Anterior cingulate cortex (tissue), 58 donors: ENCODE results near the gene CHST12.
"Not testable (repeated sequence)": the region's sequence is repeated elsewhere in the genome, so short reads cannot be mapped to it uniquely, and the experiment has no call there.

Experiments
- DNase-seq, 58 donors: peaks; one replicate each; lab custom pipeline; 2025; lab: John Stamatoyannopoulos, UW

Gene CHST12

DNA sequence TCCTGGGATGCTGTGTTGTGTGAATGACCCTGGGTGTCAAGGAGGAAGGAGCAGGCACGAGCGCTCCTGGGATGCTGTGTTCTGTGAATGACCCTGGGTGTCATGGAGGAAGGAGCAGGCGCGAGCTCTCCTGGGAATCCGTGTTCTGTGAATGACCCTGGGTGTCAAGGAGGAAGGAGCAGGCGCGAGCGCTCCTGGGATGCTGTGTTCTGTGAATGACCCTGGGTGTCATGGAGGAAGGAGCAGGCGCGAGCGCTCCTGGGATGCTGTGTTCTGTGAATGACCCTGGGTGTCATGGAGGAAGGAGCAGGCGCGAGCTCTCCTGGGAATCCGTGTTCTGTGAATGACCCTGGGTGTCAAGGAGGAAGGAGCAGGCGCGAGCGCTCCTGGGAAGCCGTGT, 25.9 kb upstream of the CHST12 start:
- DNase-seq, result not testable (repeated sequence)

DNA sequence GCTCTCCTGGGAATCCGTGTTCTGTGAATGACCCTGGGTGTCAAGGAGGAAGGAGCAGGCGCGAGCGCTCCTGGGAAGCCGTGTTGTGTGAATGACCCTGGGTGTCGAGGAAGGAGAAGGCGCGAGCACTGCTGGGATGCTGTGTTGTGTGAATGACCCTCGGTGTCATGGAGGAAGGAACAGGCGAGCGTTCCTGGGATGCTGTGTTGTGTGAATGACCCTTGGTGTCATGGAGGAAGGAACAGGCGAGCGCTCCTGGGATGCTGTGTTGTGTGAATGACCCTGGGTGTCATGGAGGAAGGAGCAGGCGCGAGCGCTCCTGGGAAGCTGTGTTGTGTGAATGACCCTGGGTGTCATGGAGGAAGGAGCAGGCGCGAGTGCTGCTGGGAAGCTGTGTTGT, 25.3 kb upstream of the CHST12 start:
- DNase-seq, result not testable (repeated sequence)

DNA sequence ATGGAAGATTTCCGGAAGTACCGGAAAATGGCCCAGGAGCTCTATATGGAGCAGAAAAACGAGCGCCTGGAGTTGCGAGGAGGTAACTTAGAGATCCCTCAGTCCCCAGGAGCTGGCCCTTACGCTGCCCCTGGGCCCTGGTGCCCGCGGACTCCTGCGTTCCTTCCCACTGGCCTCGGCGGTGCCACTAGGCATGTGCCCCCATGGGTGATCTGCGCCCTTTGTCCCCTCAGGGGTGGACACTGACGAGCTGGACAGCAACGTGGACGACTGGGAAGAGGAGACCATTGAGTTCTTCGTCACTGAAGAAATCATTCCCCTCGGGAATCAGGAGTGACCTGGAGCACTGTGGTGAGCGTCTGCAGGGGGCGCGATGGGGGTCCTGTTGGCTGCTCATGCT, 24.2 kb upstream of the CHST12 start:
- no peak for DNase-seq

DNA sequence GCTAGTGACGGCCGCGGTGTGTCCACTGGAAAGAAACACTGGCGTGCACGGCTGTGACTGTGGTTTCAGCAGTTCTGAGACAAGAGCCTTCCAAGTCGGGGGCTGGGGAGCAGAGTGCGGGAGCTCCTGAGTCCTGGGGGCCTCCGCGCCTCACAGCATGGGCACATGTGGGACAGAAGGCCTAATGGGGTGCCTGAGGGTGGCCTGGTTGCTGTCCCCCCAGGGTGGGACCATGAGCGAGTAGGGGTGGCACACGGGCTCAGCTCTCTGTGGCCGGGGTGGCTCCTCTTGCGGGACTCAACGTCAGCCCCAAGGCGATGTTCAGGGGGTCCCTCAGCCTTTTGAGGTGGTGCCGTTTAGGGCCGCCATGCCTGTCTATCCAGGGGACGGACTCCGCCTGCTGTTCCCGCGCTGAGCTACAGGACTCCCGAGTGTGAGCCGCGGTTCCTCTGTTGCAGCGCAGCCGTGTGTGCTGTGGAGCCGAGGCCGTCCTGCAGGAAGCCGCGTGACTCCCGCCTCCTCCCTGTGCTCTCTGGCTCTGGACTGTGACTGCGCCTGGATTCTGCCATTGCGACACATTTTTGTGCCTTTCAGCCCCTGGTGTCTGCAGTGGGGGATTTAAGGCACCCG, 23.5 kb upstream of the CHST12 start:
- no peak for DNase-seq

DNA sequence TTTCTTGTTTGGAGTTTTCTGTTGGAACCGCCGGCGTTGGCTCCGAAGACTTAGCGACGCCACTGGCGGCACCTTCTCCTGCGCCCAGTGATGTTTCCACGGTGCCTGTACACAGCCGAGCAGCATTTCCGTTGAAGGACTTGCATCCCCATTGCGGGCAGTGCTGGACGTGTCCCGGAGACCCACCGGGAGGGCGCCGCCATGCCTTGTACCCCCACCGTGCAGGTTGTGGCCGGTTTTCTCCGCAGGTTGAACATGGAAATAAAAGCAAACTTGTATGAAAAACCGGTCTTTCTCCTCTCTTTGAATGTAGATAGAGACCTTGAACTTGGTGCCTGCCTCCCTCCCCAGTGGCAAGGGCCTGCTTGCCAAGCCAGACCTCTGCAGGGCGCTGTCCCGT, 22.9 kb upstream of the CHST12 start:
- DNase-seq, result no peak

DNA sequence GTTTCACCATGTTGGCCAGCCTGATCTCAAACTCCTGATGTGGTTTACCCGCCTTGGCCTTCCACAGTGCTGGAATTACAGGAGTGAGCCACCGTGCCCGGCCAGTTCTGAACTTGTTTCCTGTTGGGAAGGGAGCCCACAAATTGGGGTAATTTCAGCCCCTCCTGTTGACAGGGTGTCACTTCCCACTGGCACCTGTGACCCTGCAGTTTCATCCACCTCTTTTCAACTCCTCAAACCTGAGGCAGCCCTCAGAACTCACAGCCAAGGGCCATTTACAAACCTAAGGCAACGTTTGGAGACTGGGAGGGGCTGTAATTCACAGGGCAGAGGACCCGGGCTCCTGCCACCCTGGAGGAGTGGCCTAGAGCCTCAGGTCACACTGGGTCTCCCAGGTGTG, 22.2 kb upstream of the CHST12 start:
- DNase-seq, result no peak

DNA sequence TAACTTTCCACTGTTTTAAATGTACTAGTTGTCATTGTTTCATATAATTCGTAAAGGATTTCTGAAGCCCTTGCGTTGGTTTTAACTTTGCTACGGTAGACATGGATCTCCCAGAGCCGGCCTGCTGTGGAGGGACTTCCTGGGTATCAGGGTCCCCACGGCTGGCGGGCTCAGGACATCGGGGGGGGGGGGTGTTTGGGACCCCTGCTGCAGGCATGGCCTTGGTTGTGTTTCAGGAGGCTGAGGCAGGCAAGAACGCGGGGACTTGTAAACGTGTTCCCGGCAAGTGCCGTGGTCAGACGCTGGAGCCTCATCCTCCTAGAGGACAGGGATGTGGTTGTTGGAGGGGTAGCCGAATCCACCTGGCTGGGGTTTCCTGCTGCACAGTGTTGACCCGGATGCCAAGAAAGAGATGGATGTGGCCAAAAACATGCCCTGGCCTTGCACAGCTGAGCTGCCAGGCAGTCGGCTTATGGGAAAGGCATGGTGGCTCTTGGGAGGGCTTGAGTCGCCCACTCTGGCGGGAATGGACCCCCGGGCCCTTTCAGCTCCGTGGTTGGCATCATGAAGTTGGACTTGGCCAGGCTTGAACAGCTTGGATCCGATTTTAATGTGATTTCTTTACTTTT, 21.4 kb upstream of the CHST12 start:
- DNase-seq, result no peak

DNA sequence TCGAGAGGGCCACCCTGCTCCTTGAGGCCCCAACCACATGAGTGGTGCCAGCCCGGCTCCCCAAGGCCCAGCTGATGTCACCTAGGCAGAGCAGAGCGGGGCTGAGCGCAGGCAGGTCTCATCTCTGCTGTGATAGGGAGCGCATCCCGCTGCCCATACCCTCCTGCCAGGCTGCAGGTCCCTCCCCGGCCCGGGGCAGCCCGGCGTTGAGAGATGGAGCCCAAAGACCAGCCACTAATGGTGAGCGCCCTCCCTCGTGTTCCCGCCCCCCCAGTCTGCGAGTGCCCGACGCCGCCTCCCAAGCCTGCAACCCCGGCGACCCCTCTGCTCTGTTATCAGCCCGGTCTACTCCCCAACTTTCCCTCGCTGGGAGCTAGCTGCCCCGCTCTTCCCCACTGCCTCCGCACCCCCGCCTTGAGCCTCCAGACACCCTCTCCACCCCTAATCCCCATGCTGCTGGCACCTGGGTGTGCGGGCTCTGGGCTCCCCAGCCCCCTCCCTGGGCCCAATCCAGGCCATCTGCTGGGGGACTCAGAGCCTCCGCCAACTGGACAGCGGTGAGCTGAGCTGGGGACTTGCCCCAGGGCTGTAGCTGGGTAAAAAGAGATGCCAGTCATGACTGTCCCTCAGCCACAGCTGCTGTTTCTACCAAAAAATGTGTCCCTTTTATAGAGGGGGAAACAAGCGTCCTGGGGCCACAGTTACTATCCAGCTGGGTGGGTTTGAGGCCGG, 19.7 kb upstream of the CHST12 start:
- peak in 1 of 58 donors; percentile 19 for DNase-seq

DNA sequence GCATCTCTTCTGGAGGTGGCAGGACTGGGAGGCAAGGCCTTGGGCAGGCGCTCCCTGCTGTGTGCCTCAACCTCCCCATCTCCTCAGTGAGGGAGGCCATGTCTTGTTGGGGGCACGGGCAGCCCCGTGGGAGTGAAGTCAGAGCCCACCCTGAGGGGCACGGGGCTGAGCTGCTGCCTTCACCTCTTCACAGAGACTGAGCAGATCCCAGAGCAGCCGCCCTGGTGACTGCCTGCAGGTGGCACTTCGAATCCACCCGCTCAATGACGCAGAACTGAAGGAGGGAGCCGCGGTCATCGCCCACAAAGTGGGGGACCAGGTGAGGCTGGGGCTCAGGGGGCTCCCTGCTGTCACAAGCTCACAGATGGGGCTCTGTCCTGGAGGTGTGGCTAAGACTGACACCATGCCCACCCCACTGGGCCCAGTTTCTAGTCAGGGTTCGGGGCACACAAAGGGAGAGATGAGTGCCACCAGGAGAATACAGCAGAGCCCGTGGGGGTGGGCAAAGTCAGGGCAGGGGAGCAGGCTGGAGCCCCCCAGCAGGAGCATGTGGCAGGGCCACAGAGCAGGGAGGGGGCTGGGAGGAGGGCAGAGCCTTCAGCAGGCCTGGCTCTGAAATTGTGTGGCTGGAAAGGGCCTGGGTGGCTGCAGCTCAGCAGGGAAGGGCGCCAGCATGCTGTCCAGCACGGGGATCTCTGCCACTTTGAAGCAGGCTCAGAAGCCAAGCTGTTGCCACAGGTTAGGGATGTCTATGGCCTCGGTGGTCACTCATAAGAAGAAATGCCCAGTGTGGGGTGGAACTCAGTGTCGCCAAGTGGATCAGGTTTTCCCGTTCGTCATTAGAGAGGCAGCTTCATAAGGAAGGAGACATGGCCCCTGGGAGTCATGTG, 18.8 kb upstream of the CHST12 start:
- DNase-seq, result peak in 6 of 58 donors; percentile 9 to 24 (median 20)

DNA sequence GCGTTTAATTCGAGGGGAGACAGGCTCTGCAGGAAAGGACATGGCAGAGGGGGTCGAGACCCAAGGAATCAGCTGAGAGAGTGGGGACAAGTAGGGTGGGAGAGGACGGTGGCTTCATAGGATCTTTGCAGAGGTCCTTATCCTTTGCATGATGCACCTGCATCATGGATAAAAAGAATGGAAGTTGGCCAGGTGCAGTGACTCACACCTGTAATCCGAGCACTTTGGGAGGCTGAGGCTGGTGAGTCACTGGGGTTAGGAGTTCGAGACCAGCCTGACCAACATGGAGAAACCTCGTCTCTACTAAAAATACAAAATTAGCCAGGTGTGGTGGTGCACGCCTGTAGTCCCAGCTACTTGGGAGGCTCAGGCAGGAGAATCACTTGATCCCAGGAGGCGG, 17.3 kb upstream of the CHST12 start:
- not testable (repeated sequence) for DNase-seq

DNA sequence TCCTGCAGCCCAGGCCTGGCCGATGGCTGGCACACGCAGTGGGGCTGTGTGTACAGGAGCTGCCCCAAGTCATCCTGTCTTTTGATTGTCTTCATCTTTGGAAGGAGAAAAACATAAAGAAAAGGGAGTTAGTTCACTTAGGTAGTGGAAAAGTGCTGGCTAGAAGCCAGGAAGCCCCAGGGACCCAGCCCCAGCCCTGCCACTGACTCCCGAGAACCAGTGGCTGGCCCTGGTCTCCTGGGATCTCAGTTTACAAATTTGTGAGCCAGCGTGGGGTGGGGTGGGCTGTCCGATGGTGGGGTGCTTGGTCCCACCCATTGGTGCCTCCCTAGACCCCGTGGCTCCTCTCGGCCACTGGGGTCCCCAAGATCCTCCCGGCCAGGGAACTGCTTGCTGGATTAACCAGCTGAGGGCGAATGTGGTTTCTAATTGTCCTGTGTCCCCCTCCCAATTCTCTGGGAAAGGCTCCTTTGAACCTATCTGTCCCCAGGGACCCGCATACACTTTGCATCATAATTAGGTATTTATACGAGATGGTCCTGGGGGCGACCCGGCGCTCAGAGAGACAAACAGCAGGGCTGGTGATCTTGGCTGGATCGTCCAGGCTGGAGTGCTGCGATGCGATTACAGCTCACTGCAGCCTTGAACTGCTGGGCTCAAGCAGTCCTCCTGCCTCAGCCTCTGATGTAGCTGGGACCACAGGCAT, 16.3 kb upstream of the CHST12 start:
- DNase-seq, result no peak

DNA sequence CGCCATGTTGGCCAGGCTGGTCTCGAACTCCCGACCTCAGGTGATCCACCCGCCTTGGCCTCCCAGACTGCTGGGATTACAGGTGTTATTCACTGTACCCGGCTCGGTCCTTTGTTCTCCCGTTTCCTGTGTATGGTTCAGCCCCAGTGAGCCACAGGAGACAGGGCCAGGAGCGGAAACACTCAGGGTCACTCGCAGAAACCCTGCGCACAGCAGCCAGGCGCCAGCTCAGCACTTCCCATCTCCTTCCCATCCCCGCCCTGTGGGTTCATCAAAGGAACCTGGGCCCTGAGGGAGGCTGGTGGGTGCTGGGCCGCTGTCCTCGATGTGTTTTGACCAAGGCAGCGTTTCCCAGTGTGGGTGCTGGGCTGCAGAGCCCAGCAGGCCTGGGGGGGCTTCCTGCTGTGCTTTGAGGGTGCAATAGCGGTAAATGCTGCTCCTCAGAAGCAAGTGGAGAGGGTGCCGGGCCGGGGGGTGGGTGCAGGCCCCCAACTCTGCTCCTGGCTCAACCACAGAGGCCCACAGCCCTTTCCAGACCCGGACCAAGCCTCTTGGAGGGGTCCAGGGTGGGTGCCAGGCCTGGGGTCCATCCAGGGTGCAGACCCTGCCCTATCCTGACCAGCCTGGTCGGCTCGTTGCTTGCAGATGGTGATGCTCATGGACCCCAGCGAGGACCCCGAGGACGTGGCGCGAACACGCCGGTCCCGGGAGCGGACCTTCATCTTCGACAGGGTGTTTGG, 15.3 kb upstream of the CHST12 start:
- no peak for DNase-seq

DNA sequence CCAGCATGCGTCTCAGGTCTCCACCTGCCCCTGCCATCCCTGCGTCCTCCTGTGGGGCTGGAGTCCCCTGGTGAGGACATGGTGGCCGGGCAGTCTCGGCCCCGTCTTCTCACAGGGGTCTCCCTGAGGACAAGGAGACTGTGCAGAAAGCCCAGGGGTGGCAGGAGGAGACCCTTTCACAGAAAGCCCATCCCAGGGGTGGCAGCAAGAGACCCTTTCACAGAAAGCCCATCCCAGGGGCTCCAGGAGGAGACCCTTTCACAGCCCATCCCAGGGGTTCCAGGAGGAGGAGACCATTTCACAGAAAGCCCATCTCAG, 14.8 kb upstream of the CHST12 start:
- no peak for DNase-seq

DNA sequence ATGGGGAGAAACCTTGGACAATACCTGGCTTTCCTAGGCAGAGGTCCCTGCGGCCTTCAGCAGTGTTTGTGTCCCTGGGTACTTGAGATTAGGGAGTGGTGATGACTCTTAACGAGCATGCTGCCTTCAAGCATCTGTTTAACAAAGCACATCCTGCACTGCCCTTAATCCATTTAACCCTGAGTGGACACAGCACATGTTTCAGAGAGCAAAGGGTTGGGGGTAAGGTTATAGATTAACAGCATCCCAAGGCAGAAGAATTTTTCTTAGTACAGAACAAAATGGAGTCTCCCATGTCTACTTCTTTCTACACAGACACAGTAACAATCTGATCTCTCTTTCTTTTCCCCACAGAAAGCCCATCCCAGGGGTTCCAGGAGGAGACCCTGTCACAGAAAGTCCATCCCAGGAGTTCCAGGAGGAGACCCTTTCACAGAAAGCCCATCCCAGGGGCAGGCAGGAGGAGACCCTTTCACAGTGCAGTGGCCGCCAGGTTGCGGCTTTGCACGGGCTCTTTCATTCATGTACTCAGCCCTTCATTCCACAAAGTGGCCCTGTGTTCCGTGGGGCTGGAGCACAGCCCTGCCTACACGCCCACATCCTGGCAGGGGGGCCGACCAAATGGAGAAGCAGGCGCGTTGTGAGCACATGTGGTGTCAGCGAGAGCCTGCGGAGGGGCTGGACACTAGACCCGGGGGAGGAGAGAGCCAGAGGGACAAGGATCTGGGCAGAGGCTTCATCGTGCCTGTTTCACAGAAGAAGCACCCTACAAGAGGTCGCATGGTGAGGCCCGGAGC, 13.2 kb upstream of the CHST12 start:
- DNase-seq, result peak in 49 of 58 donors; percentile 4 to 79 (median 55)

DNA sequence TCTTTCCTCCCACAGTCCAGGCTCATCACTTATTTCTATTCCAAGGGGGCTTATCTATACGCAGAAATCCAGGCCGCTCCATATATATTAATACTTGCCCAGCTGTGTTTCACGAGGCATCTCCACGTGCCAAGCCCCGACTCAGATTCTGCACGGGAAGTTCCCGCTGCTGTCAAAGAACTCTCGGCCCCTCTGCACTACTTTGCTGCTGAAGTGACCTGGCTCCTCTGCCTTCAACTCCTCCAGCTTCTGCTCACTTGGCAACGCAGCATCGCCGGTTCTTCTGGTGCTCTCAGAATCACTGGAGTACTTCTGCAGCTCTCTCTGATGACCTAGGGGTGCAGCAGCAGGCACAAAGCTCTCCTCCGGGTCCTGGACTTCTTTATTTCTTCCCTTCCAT, 9.7 kb upstream of the CHST12 start:
- no peak for DNase-seq

DNA sequence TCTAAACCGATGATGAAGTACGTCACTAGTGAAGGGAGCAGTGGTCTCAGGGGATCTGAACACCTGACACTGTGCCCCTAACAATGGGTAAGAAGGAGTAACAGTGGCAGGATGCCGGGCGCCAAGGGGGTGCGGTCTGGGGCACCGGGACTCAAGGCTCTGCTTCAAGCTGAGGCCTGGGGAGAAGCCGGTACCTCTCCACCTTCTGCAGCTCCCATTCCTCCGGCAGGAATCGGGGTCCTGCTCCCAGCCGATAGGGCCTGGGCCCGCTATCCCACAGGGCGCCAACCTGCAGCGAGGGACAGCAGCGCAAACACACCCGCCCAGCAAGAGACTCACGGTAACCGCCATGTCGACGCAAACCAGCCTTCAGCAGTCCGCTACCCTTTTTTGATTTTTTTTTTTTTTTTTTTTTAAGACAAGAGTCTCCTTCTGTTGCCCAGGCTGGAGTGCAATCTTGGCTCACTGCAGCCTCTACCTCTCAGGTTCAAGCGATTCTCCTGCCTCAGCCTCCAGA, 8.8 kb upstream of the CHST12 start:
- no peak for DNase-seq

DNA sequence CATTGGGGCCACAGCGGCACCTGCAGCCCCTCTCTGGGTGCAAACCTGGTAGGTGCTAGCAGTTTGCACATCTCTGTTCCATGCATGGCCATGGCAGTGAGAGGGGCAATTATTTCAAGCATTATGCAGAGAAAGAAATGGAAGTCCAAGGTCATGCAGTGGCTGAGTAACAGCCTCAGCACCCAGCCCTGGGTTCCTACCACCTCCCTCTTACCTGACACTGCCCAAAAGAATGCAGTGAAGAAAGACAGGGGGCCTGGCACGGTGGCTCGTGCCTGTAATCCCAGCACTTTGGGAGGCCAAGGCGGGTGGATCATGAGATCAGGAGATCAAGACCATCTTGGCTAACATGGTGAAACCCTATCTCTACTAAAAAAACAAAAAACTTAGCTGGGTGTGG, 4.9 kb upstream of the CHST12 start:
- DNase-seq, result no peak

DNA sequence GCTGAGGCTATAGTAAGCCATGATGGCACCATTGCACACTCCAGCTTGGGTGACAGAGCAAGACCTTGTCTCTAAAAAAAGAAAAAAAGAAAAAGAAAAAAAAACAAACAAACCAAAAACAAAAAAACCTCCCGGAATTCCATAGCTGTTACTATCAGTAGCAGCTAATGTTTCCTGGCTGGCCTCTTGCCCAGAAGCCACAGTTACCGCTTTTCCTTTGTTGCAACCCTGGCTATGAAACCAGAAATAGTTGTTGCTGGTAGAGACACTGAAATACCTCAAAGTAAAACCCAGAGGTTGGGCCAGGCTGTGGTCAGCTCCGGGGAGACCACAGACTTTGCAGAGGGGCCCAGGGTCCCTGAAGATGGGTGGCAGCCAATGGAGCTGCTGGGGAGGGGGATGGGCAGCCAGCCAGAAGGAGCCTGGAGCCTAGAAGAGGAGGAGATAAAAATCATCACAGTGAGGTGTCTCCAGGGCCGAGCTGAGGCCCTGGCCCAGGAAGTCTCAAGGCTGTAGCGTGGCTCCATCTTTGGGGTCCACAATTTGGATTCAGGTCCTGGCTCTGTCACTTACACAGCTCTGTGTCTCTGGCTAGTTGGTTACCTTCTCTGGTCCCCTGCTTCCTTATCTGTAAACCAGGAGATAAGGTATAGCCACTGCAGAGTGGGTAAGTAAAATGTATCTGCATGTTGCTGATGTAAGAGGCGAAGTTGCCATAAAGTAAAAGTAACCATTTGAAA, 3.4 kb upstream of the CHST12 start:
- peak in 39 of 58 donors; percentile 2 to 83 (median 45) for DNase-seq
